ENCODE data around the gene TBC1D4. TPM values are rescaled to one million over a fixed set of nuclear protein-coding genes. Genes with fewer than 3 reads are reported as not detected.

The TBC1D4 gene
- total RNA-seq, 1 donor from 2014 or later: 73.5 TPM

- H3K4me1 Mint-ChIP-seq (ENCODE audit: low read depth): no peaks in the 10 kb centered on the region
- no peak for DNase-seq (ENCODE audit: low spot score)
- H3K27me3 Mint-ChIP-seq (ENCODE audit: insufficient read depth): peaks cover 7% of the 10 kb centered on the region
- no peaks in the 10 kb centered on the region for H3K9me3 Mint-ChIP-seq
- no peaks in the 10 kb centered on the region for H3K36me3 Mint-ChIP-seq (ENCODE audit: low read depth)
- intact Hi-C loops (cut with micrococcal nuclease): no loop called here
- H3K4me3 Mint-ChIP-seq: no peak overlapping the region
- no peak overlapping the region for H3K27ac Mint-ChIP-seq
These were observed 77.2 kb downstream of the TBC1D4 start for GRCh38 chr13:75404726-75405125.

GRCh38 chr13:75402787-75403186 lies 79.2 kb downstream of the TBC1D4 start:
- Mint-ChIP-seq H3K27me3 (ENCODE audit: insufficient read depth) (peaks cover 10% of the 10 kb centered on the region), H3K4me1 (ENCODE audit: low read depth) (no peaks in the 10 kb centered on the region), H3K4me3 (no peak overlapping the region), H3K36me3 (ENCODE audit: low read depth) (no peaks in the 10 kb centered on the region), H3K9me3 (no peaks in the 10 kb centered on the region), H3K27ac (no peak overlapping the region)
- DNase-seq (ENCODE audit: low spot score): no peak
- intact Hi-C loops (cut with micrococcal nuclease): no loop called here

DNA sequence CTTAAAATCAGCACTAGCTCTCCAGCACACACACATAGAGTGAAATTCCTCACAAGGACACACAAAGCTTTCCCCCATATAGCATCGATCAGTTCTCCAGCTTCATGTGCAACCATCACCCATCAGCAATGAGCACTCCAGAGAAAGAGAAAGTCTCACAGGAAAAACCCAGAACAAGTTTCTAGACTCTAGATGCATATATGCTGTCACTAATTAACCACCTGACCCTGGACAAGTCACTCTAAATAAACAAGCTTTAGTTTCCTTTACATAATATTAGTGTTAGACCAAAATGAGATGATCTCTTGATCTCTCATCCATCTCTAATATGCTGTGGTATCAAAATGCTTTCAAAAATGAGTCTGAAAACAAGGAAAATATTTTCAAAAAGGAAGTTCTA lies 81.2 kb downstream of the TBC1D4 start:
- DNase-seq (ENCODE audit: low spot score): no peak
- Mint-ChIP-seq H3K4me3 (no peak overlapping the region), H3K27ac (no peak overlapping the region), H3K36me3 (ENCODE audit: low read depth) (no peaks in the 10 kb centered on the region), H3K9me3 (no peaks in the 10 kb centered on the region), H3K4me1 (ENCODE audit: low read depth) (peaks cover 5% of the 10 kb centered on the region), H3K27me3 (ENCODE audit: insufficient read depth) (peaks cover 10% of the 10 kb centered on the region)
- intact Hi-C loops (cut with micrococcal nuclease): no loop called here

DNA sequence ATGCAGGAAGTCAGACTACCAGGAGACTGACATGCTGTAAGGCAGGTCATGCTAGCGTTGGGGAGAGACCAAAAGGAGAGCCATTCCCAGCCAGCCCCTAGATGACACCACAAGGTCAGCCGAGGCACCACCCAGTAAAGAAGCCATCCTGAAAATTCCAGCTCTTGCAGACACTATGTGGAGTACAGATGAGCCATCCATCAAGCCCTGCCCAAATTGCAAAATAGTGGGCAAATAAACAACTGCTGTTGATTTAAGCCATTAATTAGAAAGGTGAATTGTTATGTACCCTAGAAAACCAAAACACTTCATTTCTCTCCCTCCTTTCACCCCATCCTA lies 82.1 kb downstream of the TBC1D4 start:
- Mint-ChIP-seq H3K27ac (no peak overlapping the region), H3K27me3 (ENCODE audit: insufficient read depth) (peaks cover 8% of the 10 kb centered on the region), H3K4me3 (no peak overlapping the region), H3K9me3 (no peaks in the 10 kb centered on the region), H3K4me1 (ENCODE audit: low read depth) (peaks cover 5% of the 10 kb centered on the region), H3K36me3 (ENCODE audit: low read depth) (no peaks in the 10 kb centered on the region)
- intact Hi-C loops (cut with micrococcal nuclease): no loop called here
- DNase-seq (ENCODE audit: low spot score): no peak

DNA sequence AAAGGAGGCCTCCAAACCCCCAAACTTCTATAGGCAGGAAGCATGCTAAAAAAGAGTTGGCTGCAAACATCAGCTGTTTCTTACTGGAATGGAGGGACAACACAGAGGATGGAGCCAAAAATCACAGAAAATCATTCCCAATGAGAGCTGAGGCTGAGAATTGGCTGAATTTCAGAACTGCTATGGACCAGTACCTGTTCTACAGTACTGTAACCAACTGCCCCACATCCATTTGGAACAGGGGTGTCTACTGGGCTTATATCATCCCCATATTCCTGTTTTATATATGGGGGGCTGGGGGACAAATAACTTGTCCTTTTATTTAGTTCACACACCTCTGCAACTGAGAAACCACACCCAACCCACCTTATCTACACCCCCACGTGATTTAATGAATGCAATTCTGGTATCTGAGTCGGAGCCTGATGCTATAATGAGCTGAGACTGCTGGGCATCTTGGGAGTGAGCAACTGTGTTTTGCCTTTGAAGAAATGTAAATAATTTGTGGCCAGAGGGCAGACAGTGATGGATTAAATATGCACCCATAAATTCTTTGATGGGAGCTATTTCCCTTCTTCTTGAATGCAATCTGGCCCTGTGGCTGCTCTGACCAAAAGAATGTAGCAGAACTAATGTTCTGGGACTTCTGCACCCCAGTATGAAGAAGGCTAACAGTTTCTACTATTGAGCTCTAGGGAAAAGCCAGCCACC lies 82.6 kb downstream of the TBC1D4 start:
- Mint-ChIP-seq H3K27ac (no peak overlapping the region), H3K27me3 (ENCODE audit: insufficient read depth) (peaks cover 8% of the 10 kb centered on the region), H3K4me1 (ENCODE audit: low read depth) (peaks cover 5% of the 10 kb centered on the region), H3K36me3 (ENCODE audit: low read depth) (no peaks in the 10 kb centered on the region), H3K9me3 (no peaks in the 10 kb centered on the region), H3K4me3 (no peak overlapping the region)
- intact Hi-C loops (cut with micrococcal nuclease): no loop called here
- no peak for DNase-seq (ENCODE audit: low spot score)

DNA sequence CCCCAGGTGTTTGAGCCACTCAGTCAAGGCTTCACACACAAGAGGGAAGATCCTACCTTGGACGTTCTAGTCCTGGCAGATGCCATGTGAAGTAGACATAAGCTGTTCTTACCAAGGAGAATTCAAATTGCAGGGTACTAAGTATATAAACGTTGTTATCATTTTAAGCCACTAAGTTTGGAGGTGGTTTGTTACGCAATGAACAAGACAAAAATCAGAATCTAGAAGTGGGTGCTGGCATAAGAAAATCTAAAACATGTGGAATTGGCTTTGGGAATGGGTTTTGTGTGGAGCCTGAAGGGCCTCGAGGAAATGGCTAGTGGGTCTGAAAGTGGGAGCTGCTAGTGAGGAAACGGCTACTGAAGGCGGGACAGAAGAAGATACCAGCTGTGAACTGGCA lies 83.9 kb downstream of the TBC1D4 start:
- H3K9me3 Mint-ChIP-seq: no peaks in the 10 kb centered on the region

GRCh38 chr13:75395901-75396300 lies 86.1 kb downstream of the TBC1D4 start:
- H3K27ac Mint-ChIP-seq: no peak overlapping the region
- H3K4me1 Mint-ChIP-seq (ENCODE audit: low read depth): peaks cover 5% of the 10 kb centered on the region
- no peak for DNase-seq (ENCODE audit: low spot score)
- H3K9me3 Mint-ChIP-seq: no peaks in the 10 kb centered on the region
- H3K4me3 Mint-ChIP-seq: no peak overlapping the region
- no peaks in the 10 kb centered on the region for H3K36me3 Mint-ChIP-seq (ENCODE audit: low read depth)
- intact Hi-C loops (cut with micrococcal nuclease): no loop called here
- H3K27me3 Mint-ChIP-seq (ENCODE audit: insufficient read depth): peaks cover 3% of the 10 kb centered on the region

More for the DNA sequence above, 83.9 kb downstream of the TBC1D4 start:
- Mint-ChIP-seq H3K36me3 (ENCODE audit: low read depth) (no peaks in the 10 kb centered on the region), H3K4me3 (no peak overlapping the region), H3K27ac (no peak overlapping the region), H3K4me1 (ENCODE audit: low read depth) (peaks cover 5% of the 10 kb centered on the region), H3K27me3 (ENCODE audit: insufficient read depth) (peaks cover 8% of the 10 kb centered on the region)
- no peak for DNase-seq (ENCODE audit: low spot score)
- intact Hi-C loops (cut with micrococcal nuclease): no loop called here

- peaks cover 5% of the 10 kb centered on the region for H3K4me1 Mint-ChIP-seq (ENCODE audit: low read depth)
- H3K9me3 Mint-ChIP-seq: no peaks in the 10 kb centered on the region
- no peak overlapping the region for H3K27ac Mint-ChIP-seq
- no peak overlapping the region for H3K4me3 Mint-ChIP-seq
- intact Hi-C loops (cut with micrococcal nuclease): no loop called here
- H3K27me3 Mint-ChIP-seq (ENCODE audit: insufficient read depth): peaks cover 3% of the 10 kb centered on the region
- DNase-seq (ENCODE audit: low spot score): no peak
- no peaks in the 10 kb centered on the region for H3K36me3 Mint-ChIP-seq (ENCODE audit: low read depth)
These were observed 86.9 kb downstream of the TBC1D4 start for GRCh38 chr13:75395066-75395465.

- H3K4me3 Mint-ChIP-seq: no peak overlapping the region
- H3K27me3 Mint-ChIP-seq (ENCODE audit: insufficient read depth): peaks cover 3% of the 10 kb centered on the region
- no peak overlapping the region for H3K27ac Mint-ChIP-seq
- H3K4me1 Mint-ChIP-seq (ENCODE audit: low read depth): peaks cover 5% of the 10 kb centered on the region
- no peaks in the 10 kb centered on the region for H3K9me3 Mint-ChIP-seq
- intact Hi-C loops (cut with micrococcal nuclease): no loop called here
- DNase-seq (ENCODE audit: low spot score): no peak
- H3K36me3 Mint-ChIP-seq (ENCODE audit: low read depth): no peaks in the 10 kb centered on the region
These were observed 88.0 kb downstream of the TBC1D4 start for GRCh38 chr13:75393839-75394520.

DNA sequence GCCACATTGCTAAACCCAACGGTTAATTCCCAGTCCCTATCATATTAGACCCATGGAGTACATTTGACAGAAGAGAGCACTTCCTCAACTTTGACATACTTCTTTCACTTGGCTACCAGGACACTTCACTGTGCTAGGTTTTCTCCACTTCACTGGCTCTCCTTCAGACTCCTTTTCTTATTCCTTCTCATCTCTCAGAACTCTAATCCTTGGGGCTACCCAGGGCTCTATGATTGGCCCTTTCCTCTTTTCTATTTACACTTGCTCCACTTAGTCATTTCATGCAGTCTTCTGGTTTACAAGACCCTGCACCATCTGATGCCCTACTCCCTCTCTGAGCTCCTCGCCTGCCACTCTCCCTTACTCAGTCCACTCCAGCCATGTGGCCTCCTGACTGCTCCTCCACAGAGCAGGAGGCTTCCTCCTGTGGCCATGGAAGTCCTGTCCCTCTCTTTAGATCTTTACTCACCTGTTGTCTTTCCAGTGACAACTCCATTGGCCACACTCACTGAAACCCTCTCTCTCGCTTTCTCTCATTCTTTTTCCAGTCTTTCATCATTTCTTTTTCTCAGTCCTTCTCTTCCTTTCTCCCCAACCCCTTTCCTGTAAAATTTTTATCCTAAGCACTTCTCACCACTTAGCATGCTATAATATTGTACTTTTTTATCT lies 90.4 kb downstream of the TBC1D4 start:
- Mint-ChIP-seq H3K36me3 (ENCODE audit: low read depth) (no peaks in the 10 kb centered on the region), H3K27ac (no peak overlapping the region), H3K27me3 (ENCODE audit: insufficient read depth) (no peaks in the 10 kb centered on the region), H3K9me3 (no peaks in the 10 kb centered on the region), H3K4me1 (ENCODE audit: low read depth) (no peaks in the 10 kb centered on the region), H3K4me3 (no peak overlapping the region)
- no peak for DNase-seq (ENCODE audit: low spot score)
- intact Hi-C loops (cut with micrococcal nuclease): no loop called here

GRCh38 chr13:75390229-75390628 lies 91.7 kb downstream of the TBC1D4 start:
- intact Hi-C loops (cut with micrococcal nuclease): no loop called here
- no peak overlapping the region for H3K4me3 Mint-ChIP-seq
- H3K27ac Mint-ChIP-seq: no peak overlapping the region
- DNase-seq (ENCODE audit: low spot score): no peak
- no peaks in the 10 kb centered on the region for H3K9me3 Mint-ChIP-seq
- no peaks in the 10 kb centered on the region for H3K27me3 Mint-ChIP-seq (ENCODE audit: insufficient read depth)
- peaks cover 2% of the 10 kb centered on the region for H3K4me1 Mint-ChIP-seq (ENCODE audit: low read depth)
- H3K36me3 Mint-ChIP-seq (ENCODE audit: low read depth): no peaks in the 10 kb centered on the region

GRCh38 chr13:75385708-75386083 lies 96.3 kb downstream of the TBC1D4 start:
- H3K4me1 Mint-ChIP-seq (ENCODE audit: low read depth): peaks cover 6% of the 10 kb centered on the region
- peaks cover 3% of the 10 kb centered on the region for H3K27me3 Mint-ChIP-seq (ENCODE audit: insufficient read depth)
- no peak overlapping the region for H3K4me3 Mint-ChIP-seq
- intact Hi-C loops (cut with micrococcal nuclease): no loop called here
- H3K36me3 Mint-ChIP-seq (ENCODE audit: low read depth): no peaks in the 10 kb centered on the region
- no peak overlapping the region for H3K27ac Mint-ChIP-seq
- DNase-seq (ENCODE audit: low spot score): no peak
- no peaks in the 10 kb centered on the region for H3K9me3 Mint-ChIP-seq

- Mint-ChIP-seq H3K36me3 (ENCODE audit: low read depth) (no peaks in the 10 kb centered on the region), H3K27ac (no peak overlapping the region), H3K4me1 (ENCODE audit: low read depth) (peaks cover 6% of the 10 kb centered on the region), H3K27me3 (ENCODE audit: insufficient read depth) (peaks cover 4% of the 10 kb centered on the region), H3K4me3 (no peak overlapping the region), H3K9me3 (no peaks in the 10 kb centered on the region)
- intact Hi-C loops (cut with micrococcal nuclease): no loop called here
- DNase-seq (ENCODE audit: low spot score): no peak
These were observed 96.9 kb downstream of the TBC1D4 start for GRCh38 chr13:75384879-75385707.

Data from activated T-helper 1 cell treated with anti-CD3 and anti-CD28 coated beads, Interleukin-12 subunit alpha, Interleukin-12 subunit beta, Interleukin-2, Interleukin-4 antibody, amounts not matched to agents 30 ng/mL and 10 ng/mL and 1 ng/mL, durations not matched to agents 14 hours and 24 hours and 36 hours (primary cell).